Measurements from ENCODE around the gene STAMBPL1.

STAMBPL1 gene

DNA sequence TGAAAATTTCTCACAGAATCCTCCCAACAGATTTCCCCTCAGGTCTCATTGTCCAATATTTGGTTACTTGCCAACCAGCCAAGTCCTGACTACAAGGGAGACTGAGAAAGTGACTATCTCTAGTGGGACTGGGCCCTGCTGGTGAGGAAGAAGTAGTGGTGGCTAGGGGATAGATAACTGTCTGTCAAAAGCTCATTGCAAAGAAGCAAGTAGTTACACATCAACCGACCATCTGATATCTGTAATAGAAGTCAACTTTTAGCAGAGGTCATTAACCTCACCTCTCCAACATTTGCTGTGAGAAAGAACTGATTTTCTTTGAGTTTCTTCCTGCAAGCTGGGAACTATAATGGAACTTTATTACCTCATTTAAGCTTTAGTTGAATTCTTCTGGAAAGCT is 15.2 kb downstream of the STAMBPL1 start:
- no peak for DNase-seq

- no peak for DNase-seq
Measured at GRCh38 chr10:88896372-88896993, 16.4 kb downstream of the STAMBPL1 start.

- DNase-seq: peak; percentile 24
Measured at GRCh38 chr10:88896994-88897853, 17.2 kb downstream of the STAMBPL1 start.

DNA sequence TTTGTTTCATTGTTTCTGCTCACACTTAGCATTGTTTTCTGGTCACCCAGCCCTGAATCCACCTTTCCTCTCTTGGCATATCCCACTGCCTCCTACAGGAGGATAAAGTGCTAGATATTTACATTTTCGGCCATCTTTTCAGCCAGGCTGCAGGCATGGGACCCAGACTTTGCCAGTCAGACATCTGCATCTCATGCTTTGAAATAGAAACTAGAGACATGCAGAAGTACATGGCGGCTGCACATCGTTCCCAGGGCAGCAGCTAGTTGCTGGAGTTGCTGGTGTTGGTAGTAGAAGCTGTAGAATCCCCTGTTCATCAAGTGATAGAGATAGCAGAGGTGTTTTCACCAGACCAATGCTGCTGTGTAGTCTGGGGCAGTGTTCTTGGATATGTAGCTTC is 18.7 kb downstream of the STAMBPL1 start:
- no peak for DNase-seq

- no peak for DNase-seq
Measured at GRCh38 chr10:88899886-88900285, 19.8 kb downstream of the STAMBPL1 start.

DNA sequence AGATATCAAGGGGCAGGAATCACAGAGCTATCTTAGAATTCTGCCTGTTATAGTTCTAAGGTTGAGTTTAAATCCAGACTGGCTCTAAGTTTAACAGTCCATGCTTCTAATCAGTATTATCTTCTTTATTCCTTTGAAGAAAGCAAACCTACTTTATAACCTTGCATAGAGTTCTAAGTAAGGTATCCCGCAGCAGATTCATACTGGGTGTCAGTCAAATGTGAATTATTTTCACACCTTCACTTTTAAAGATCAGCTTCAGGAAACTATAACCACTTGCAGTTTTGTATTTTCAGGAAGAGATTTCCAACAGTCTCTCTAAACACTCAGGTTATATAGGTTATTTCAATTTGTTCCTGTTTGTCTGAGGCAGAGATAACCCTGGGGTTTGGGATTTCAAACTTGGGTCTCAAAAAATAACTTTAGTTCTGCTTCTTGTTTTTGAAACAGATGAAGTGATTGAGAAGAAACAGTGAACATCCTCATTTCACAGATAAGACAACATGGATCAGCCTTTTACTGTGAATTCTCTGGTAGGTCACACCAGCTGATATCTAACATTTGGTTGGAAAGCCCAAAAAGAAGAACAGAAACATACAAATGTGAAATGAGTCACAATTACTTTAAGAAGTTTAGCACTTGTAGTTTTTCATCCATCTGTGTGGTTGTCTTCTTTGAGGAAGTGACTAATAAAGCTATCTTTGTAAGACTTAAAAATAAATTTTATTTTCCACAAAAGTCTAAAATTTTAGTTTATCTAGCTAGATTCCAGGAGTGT is 21.4 kb downstream of the STAMBPL1 start:
- no peak for DNase-seq

GRCh38 chr10:88901984-88902789 is 22.1 kb downstream of the STAMBPL1 start:
- DNase-seq: no peak

DNA sequence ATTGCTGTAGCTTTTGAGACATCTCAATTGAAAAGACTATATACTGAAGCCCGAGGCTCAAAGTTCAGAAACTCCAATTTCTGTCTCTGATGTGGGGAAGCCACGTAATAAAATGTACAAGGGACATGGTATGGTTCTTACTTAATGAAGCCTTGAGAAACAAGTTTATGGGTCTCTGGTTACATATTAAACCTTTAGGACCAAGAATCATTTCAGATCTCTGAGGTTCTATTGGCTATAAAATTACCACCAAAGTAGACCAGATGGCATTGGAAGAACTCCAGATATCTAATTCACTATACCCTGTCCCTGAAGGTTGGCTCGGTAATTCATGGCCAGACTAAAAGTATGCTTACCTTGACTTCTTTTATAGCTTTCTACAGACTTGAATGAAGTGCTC is 23.7 kb downstream of the STAMBPL1 start:
- no peak for DNase-seq

DNA sequence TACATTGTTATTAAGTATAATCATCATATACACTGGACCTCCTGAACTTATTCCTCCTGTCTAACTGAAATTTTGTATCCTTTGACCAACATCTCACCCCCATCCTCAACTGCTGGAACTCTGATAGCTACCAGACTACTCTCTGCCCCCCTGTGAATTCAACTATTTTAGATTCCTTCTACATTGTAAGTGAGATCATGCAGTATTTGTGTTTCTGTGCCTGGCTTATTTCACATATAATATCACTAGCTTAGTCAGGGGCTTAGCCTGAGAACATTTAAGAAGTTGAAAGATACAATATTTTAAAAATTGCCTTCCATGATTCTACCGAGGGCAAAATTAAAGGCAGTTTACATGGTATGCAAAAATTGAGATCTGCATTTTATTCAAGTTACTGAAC is 26.9 kb downstream of the STAMBPL1 start:
- no peak for DNase-seq

DNA sequence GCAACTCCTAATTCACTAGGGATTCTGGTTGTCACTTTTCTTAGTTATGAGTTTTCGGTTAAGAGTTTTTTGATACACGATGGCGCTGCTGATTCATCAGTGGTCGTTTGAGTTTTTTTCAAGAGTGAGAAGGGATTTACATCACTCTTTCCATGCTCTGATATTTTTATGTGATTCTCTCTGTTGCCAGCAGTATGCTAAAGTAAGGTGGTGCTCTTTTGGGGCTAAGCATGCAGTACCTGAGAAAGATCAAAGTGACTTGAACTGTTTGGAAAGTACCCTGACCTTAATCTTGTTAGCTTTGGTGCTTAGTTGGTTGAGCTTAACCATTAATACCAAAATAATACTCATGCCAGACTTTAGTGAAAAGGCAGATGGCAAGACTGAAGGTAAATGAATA is 28.1 kb downstream of the STAMBPL1 start:
- no peak for DNase-seq

DNA sequence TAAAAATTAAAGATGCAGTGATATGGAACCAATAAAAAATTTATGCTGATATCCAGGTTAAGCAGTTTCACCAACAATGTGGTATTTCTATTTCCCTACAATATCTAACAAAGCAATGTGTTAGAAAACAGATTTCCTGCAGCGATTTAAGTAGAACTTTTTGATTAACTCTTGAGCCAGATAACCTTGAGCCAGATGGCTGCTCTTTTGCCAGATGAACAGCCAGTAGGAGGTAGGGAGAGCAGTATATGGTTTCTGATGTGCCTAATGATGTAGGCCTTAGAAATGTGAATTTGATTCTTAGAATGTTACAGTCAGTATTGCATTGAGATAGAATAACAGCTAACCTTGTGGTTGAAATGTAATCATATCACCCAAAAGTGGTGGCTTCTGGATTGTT is 31.1 kb downstream of the STAMBPL1 start:
- no peak for DNase-seq

- no peak for DNase-seq
Measured at GRCh38 chr10:88911851-88912250, 31.8 kb downstream of the STAMBPL1 start.

- DNase-seq: peak; percentile 63
Measured at GRCh38 chr10:88913127-88913526, 33.1 kb downstream of the STAMBPL1 start.

DNA sequence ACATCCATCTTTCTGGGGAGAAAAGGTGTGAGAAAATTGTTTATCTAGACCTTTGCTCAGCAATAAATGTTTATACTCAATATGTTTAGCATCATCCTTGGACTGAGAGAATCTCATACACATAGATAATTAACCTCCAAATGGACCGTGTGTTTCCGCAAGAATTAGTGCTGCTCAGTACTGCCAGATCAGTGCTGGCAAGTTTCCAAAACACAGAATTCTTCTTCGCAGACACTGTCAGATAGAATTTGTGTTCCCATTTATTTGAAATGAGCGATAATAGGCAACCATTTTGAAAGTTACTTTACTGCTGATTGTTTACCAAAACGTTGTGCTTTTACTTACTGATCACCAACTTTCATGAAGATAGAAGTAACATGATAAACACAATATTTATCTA is 33.7 kb downstream of the STAMBPL1 start:
- DNase-seq: no peak

DNA sequence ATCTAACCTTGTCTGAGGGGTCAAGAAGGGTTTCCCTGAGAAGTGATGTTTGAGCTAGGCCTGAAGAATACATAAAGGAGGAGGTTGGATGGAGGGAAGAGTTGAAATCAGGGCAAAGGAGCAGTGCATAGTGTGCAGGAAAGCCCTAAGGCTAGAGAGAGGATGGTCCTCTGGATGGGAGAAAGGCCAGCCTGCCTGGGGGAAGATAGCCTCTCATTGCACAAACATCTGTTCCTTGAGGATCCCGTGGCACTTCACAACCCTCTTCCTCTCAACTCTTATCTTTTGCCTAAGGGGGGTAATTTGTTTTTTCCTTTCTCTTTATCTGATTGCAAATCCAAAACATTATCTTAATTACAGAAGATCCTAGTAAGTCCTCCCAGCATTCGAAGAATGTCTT is 35.7 kb downstream of the STAMBPL1 start:
- no peak for DNase-seq

DNA sequence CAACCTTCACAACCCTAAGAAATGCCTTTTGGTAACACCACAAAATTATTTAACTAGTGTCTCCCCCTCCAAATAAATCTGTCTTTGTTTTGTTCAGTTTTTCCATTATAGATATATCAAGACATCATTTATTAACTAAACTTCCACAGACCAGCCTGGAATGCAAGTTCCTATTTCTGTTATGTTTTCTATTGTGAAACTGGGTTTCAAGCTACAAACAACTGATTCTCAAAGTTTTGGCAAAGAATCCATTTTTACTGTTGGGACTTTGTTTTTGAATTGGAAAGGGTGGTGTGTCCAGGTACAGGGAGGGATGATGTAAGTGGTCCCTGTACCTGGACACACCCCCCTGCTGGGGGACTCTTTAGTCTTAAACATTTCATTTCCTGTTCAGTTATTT is 36.2 kb downstream of the STAMBPL1 start:
- no peak for DNase-seq

DNA sequence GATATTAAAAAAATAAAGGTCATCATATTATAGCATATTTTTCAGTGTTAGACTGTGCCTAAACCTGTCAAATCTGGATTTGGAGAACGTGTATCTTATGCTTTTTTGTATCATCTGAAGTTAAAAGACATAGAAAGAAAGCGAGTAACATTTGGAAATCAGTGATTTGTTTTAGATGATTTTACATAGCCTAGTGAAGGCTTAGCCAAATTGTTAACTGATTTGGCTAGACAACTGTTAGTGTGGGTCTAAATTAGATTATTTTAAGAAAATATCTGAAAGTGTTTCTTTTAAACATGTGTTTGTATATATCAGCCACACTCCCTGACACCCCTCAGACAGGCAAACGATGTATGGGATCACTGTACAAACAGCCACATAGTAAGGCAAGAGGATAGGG is 36.9 kb downstream of the STAMBPL1 start:
- no peak for DNase-seq

DNA sequence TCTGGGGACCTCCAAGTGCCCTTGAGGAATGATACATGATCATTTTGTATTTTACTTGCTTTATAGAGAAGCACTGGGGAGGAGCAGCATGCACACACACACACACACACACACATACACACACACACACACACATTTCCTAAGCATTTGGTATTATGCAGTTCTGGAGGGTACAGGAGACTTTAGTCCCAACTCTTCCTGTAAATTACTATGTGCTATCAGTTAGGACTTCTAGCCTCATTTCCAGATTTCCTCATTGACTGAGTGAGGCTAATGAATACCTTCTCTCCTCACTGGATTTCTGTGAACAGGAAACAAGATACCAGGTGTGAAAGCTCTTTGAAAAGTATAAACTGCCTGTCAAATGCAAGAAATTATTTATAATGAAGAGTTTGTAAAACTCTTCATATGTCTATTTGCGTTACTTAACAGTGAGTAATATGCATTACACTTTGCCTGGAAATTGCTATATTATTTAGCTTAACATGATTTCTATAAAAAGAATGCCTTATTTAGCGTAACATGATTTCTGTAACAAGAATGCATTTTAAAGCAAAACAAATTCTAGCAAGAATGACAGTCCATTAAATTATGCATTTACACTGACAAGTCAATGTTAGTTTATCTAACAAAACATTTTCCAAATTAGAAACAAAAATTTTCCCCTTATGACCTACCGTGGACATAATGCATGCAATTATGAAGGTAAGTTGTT is 38.3 kb downstream of the STAMBPL1 start:
- DNase-seq: no peak

- no peak for DNase-seq
Measured at GRCh38 chr10:88919041-88919440, 39.0 kb downstream of the STAMBPL1 start.

- DNase-seq: no peak
Measured at GRCh38 chr10:88920198-88920597, 40.2 kb downstream of the STAMBPL1 start.

GRCh38 chr10:88920986-88921593 is 41.0 kb downstream of the STAMBPL1 start:
- no peak for DNase-seq

- DNase-seq: no peak
Measured at GRCh38 chr10:88922041-88922440, 42.0 kb downstream of the STAMBPL1 start.

Data from NCI-H187 treated with DMSO at 0.1 percent for 48 hours (cell line).